ENCODE data around the gene TFAP2D. TPM values are rescaled to one million over a fixed set of nuclear protein-coding genes. Genes with fewer than 3 reads are reported as not detected.

The TFAP2D gene
- not detected for total RNA-seq

- 2 to 6% methylated on average over 4 of the region's 4 CpGs for WGBS, 2 donors
- intact Hi-C loops (cut with DNase I) = no loop called here
- Histone ChIP-seq H3K27ac (no peak within 1 kb of the TSS), H3K4me3 (no peak within 1 kb of the TSS), H3K4me1 (no peaks in the 10 kb centered on the region), H3K36me3 (no peaks in the 10 kb centered on the region), H3K9me3 (no peaks in the 10 kb centered on the region), H3K27me3 (peaks cover 0 to 100% (median 5%) of the 10 kb centered on the region in 4 donors)
- no peak for DNase-seq
- TF ChIP-seq POLR2A (IDR thresholded peaks at IDR 0.05) = no peak
- no peak for TF ChIP-seq CTCF (IDR thresholded peaks at IDR 0.05)
Observed at GRCh38 chr6:50713226-50713625, at the start of gene TFAP2D. Gene TFAP2D, plus strand, starts transcription at chr6:50713526. Its CDS starts 530 bp downstream, at chr6:50714056.

GRCh38 chr6:50663806-50664205, 49.5 kb upstream of the TFAP2D start:
- Histone ChIP-seq H3K36me3 (no peaks in the 10 kb centered on the region), H3K4me3 (no peak overlapping the region), H3K9me3 (no peaks in the 10 kb centered on the region), H3K27ac (no peak overlapping the region), H3K4me1 (no peaks in the 10 kb centered on the region), H3K27me3 (no peaks in the 10 kb centered on the region)
- DNase-seq = no peak
- intact Hi-C loops (cut with DNase I) = no loop called here
- TF ChIP-seq CTCF (IDR thresholded peaks at IDR 0.05) (no peak), POLR2A (IDR thresholded peaks at IDR 0.05) (no peak)
- 77 to 85% methylated on average over 1 of the region's 1 CpG for WGBS, 2 donors

GRCh38 chr6:50666089-50666488, 47.2 kb upstream of the TFAP2D start:
- no peak for DNase-seq
- WGBS, 2 donors = 72 to 86% methylated on average over 3 of the region's 3 CpGs

GRCh38 chr6:50681213-50681824, 32.0 kb upstream of the TFAP2D start:
- intact Hi-C loops (cut with DNase I) = no loop called here
- TF ChIP-seq CTCF (IDR thresholded peaks at IDR 0.05) = no peak
- no peak for TF ChIP-seq POLR2A (IDR thresholded peaks at IDR 0.05)
- Histone ChIP-seq H3K27me3 (peaks cover 0 to 10% (median 0%) of the 10 kb centered on the region in 4 donors), H3K4me1 (no peaks in the 10 kb centered on the region), H3K36me3 (no peaks in the 10 kb centered on the region), H3K9me3 (no peaks in the 10 kb centered on the region), H3K4me3 (no peak overlapping the region), H3K27ac (no peak overlapping the region)
- 59 to 60% methylated on average over 4 of the region's 4 CpGs for WGBS, 2 donors
- DNase-seq = no peak

More at GRCh38 chr6:50666089-50666488, 47.2 kb upstream of the TFAP2D start:
- H3K4me1 ChIP-seq = no peaks in the 10 kb centered on the region
- no peak overlapping the region for H3K27ac ChIP-seq
- no peak overlapping the region for H3K4me3 ChIP-seq
- no peak for TF ChIP-seq CTCF (IDR thresholded peaks at IDR 0.05)
- TF ChIP-seq POLR2A (IDR thresholded peaks at IDR 0.05) = no peak
- intact Hi-C loops (cut with DNase I) = no loop called here
- H3K27me3 ChIP-seq = no peaks in the 10 kb centered on the region
- H3K9me3 ChIP-seq = no peaks in the 10 kb centered on the region
- no peaks in the 10 kb centered on the region for H3K36me3 ChIP-seq

- H3K36me3 ChIP-seq = no peaks in the 10 kb centered on the region
- intact Hi-C loops (cut with DNase I) = no loop called here
- 86 to 89% methylated on average over 3 of the region's 3 CpGs for WGBS, 2 donors
- DNase-seq = no peak
- H3K4me1 ChIP-seq = no peaks in the 10 kb centered on the region
- no peak for TF ChIP-seq POLR2A (IDR thresholded peaks at IDR 0.05)
- TF ChIP-seq CTCF (IDR thresholded peaks at IDR 0.05) = no peak
- H3K27ac ChIP-seq = no peak overlapping the region
- H3K27me3 ChIP-seq = no peaks in the 10 kb centered on the region
- H3K9me3 ChIP-seq = no peaks in the 10 kb centered on the region
- H3K4me3 ChIP-seq = no peak overlapping the region
Observed at GRCh38 chr6:50689210-50689609, 24.1 kb upstream of the TFAP2D start.
